Right lobe of liver (tissue), 4 donors: ENCODE results near the gene SULT1A4.
"Not testable (repeated sequence)": the region's sequence is repeated elsewhere in the genome, so short reads cannot be mapped to it uniquely, and the experiment has no call there.

Source experiments
- POLR2A ChIP-seq: fragments of 450-650 bp; IDR thresholded peaks from one replicate; pipeline ENCODE4 v1.6.1; 2017; ENCODE audit warnings: antibody characterized with exemption, mild to moderate bottlenecking
- TF ChIP-seq, protein P1 (sequence below), 4 donors: fragments of 200-600 bp in 3 of 4; fragments of 450-650 bp in 1 of 4; IDR thresholded peaks; one replicate each; pipeline versions ENCODE4 v1.5.1 to v1.8.0; 2016 to 2022; ENCODE audit warnings: antibody characterized with exemption in 4 of 4, mild to moderate bottlenecking in 2 of 4
- donor health status: DM: no; HTN: no; CAD: no.
- donor health status: DM: no; HTN: no; CAD: no.
- donor health status: DM: no; HTN: yes; CAD: no.

DNA sequence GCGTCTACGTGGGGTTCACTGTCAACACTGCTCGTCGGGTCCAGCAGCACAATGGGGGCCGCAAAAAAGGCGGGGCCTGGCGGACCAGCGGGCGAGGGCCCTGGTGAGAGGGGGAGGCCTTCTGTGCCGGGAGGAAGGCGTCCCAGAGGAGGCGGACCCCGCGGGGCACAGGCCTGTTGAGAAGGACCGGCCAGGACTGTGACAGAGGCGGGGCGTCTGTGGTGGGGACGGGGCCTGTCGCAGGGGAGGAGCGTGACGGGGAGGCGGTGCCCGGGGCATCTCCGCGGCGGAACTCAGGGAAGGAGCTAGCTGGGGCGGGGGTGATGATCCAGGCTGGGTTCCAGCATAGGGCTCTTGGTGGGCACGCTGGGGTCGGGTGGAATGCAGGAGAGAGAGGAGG, 4.9 kb upstream of the SULT1A4 start:
- TF ChIP-seq, protein P1, sequence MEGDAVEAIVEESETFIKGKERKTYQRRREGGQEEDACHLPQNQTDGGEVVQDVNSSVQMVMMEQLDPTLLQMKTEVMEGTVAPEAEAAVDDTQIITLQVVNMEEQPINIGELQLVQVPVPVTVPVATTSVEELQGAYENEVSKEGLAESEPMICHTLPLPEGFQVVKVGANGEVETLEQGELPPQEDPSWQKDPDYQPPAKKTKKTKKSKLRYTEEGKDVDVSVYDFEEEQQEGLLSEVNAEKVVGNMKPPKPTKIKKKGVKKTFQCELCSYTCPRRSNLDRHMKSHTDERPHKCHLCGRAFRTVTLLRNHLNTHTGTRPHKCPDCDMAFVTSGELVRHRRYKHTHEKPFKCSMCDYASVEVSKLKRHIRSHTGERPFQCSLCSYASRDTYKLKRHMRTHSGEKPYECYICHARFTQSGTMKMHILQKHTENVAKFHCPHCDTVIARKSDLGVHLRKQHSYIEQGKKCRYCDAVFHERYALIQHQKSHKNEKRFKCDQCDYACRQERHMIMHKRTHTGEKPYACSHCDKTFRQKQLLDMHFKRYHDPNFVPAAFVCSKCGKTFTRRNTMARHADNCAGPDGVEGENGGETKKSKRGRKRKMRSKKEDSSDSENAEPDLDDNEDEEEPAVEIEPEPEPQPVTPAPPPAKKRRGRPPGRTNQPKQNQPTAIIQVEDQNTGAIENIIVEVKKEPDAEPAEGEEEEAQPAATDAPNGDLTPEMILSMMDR (IDR thresholded peaks at IDR 0.05): not testable (repeated sequence)
- not testable (repeated sequence) for TF ChIP-seq POLR2A
